GM12878 (cell line): ENCODE data around the gene DPYSL3. TPM values are rescaled to one million over a fixed set of nuclear protein-coding genes. Genes with fewer than 3 reads are reported as not detected.

Experiments used
- ATAC-seq: fragments of 200-7000 bp; cut with Tn5 transposase; 3 replicates; pipeline ENCODE4 v1.9.1; 2020; ENCODE audit warnings: mild to moderate bottlenecking, moderate library complexity
- BruUV-seq: library from RNA; stranded (reverse); fragments of 400-500 nt; replicated peaks from 2 replicates; lab custom pipeline; 2021; lab: Mats Ljungman, UMichigan
- CTCF ChIA-PET: fragments of 300-600 bp; sonication (Branson Sonifier 250); formaldehyde crosslinking; extraction: SDS; loops from one replicate; lab custom pipeline; 2021; ENCODE audit warnings: inconsistent platforms; lab: Yijun Ruan, JAX
- POLR2A ChIA-PET: fragments of 350-600 bp; formaldehyde crosslinking; extraction: SDS; loops from one replicate; lab custom pipeline; 2021; ENCODE audit warnings: inconsistent platforms; lab: Charles Lee
- RAD21 ChIA-PET: fragments of 300-600 bp; sonication (Branson Sonifier 250); formaldehyde crosslinking; loops from one replicate; lab custom pipeline; 2023; ENCODE audit warnings: antibody characterized with exemption; ENCODE audit not compliant: unreplicated experiment; lab: Charles Lee
- SMC1A ChIA-PET: fragments of 300-600 bp; sonication (Branson Sonifier 250); formaldehyde crosslinking; loops from one replicate; lab custom pipeline; 2023; ENCODE audit not compliant: unreplicated experiment, uncharacterized antibody; lab: Charles Lee
- DNase-seq: peaks from one replicate; pipeline ENCODE4 v3.0.0-alpha.2; 2011; ENCODE audit warnings: low read depth, low spot score
- FAIRE-seq: peaks from 3 replicates; lab custom pipeline; 2011; peaks lifted over from hg19 to GRCh38; lab: Jason Lieb, UNC
- H2AFZ ChIP-seq: 2 replicates; pipeline ENCODE4 v1.6.0; 2011; ENCODE audit warnings: low read depth, low read length, control low read depth; ENCODE audit not compliant: control insufficient read depth
- H3K27ac ChIP-seq: 2 replicates; pipeline ENCODE4 v1.5.1; 2011; ENCODE audit warnings: control low read depth; ENCODE audit not compliant: control insufficient read depth, insufficient read depth
- H3K27me3 ChIP-seq, 2 experiments: replicated peaks in 1 of 2; 2 replicates each; pipeline versions ENCODE4 v1.6.0 to v1.6.1; 2011; ENCODE audit warnings: low read length in 1 of 2; ENCODE audit not compliant: control insufficient read depth in 2 of 2, insufficient read depth in 2 of 2
- H3K36me3 ChIP-seq, 2 experiments: 2 replicates each; pipeline ENCODE4 v1.5.1; 2011; ENCODE audit warnings: low read length in 1 of 2; ENCODE audit not compliant: control insufficient read depth in 2 of 2, insufficient read depth in 2 of 2
- H3K4me1 ChIP-seq: 2 replicates; pipeline ENCODE4 v1.6.1; 2011; ENCODE audit warnings: mild to moderate bottlenecking, low read length, moderate library complexity, mixed read lengths; ENCODE audit not compliant: control insufficient read depth, insufficient read depth
- H3K4me2 ChIP-seq: 2 replicates; pipeline ENCODE4 v1.6.0; 2011; ENCODE audit warnings: control low read depth; ENCODE audit not compliant: control insufficient read depth, insufficient read depth
- H3K4me3 ChIP-seq: fragments of 200-600 bp; sonication (generic); 2 replicates; pipeline ENCODE4 v1.5.1; 2016
- H3K79me2 ChIP-seq: 2 replicates; pipeline ENCODE4 v1.6.0; 2011; ENCODE audit warnings: low read length; ENCODE audit not compliant: control insufficient read depth, insufficient read depth
- H3K9ac ChIP-seq: 2 replicates; pipeline ENCODE4 v1.8.0; 2011; ENCODE audit warnings: low read length, control low read depth, mixed read lengths; ENCODE audit not compliant: control insufficient read depth, insufficient read depth
- H3K9me3 ChIP-seq: replicated peaks from 3 replicates; pipeline ENCODE4 v1.5.1; 2011; ENCODE audit warnings: mild to moderate bottlenecking, low read length; ENCODE audit not compliant: control insufficient read depth, insufficient read depth
- H4K20me1 ChIP-seq: 2 replicates; pipeline ENCODE4 v1.6.0; 2011; ENCODE audit not compliant: control insufficient read depth, insufficient read depth
- BCL11A ChIP-seq: IDR thresholded peaks from 2 replicates; pipeline ENCODE4 v1.6.1; 2011; ENCODE audit warnings: low read depth, low read length
- CHD1 ChIP-seq: IDR thresholded peaks from 2 replicates; pipeline ENCODE4 v1.6.1; 2012; ENCODE audit warnings: low read depth, low read length, improper control_type of control experiment
- CHD2 ChIP-seq: IDR thresholded peaks from 2 replicates; pipeline ENCODE4 v1.6.1; 2011; ENCODE audit warnings: low read depth, low read length, improper control_type of control experiment, borderline replicate concordance
- EGR1 ChIP-seq, 2 experiments: IDR thresholded peaks; 1 replicate in 1 of 2; 2 replicates in 1 of 2; pipeline ENCODE4 v1.6.1; 2011 to 2012; ENCODE audit warnings: low read depth in 2 of 2, low read length in 2 of 2, borderline replicate concordance in 1 of 2, mild to moderate bottlenecking in 1 of 2, moderate library complexity in 1 of 2
- LARP7 ChIP-seq: fragments of 450-650 bp; IDR thresholded peaks from 2 replicates; pipeline ENCODE4 v1.6.1; 2017; ENCODE audit warnings: mild to moderate bottlenecking
- MYB ChIP-seq: fragments of 150-350 bp; IDR thresholded peaks from 2 replicates; pipeline ENCODE4 v1.6.1; 2014; ENCODE audit warnings: mild to moderate bottlenecking, low read depth, low read length, borderline replicate concordance
- NFIC ChIP-seq: IDR thresholded peaks from 2 replicates; pipeline ENCODE4 v1.6.1; 2012; ENCODE audit warnings: low read depth, mild to moderate bottlenecking, inconsistent platforms, low read length, moderate library complexity
- POLR2AphosphoS2 ChIP-seq: IDR thresholded peaks from 2 replicates; pipeline ENCODE4 v1.6.1; 2011; ENCODE audit warnings: low read depth, mild to moderate bottlenecking, low read length, improper control_type of control experiment, moderate library complexity
- RCOR1 ChIP-seq: conservative IDR thresholded peaks from 2 replicates; pipeline ENCODE4 v1.6.1; 2012; ENCODE audit warnings: low read depth, low read length, improper control_type of control experiment
- SMC3 ChIP-seq: IDR thresholded peaks from 2 replicates; pipeline ENCODE4 v1.6.1; 2011; ENCODE audit warnings: low read length, improper control_type of control experiment, borderline replicate concordance
- SREBF1 ChIP-seq: IDR thresholded peaks from 2 replicates; pipeline ENCODE4 v1.6.1; 2012; ENCODE audit warnings: mild to moderate bottlenecking, low read length
- ZNF274 ChIP-seq: IDR thresholded peaks from one replicate; pipeline ENCODE4 v1.8.0; 2011; ENCODE audit not compliant: insufficient read length, insufficient read depth
- ZZZ3 ChIP-seq: IDR thresholded peaks from 2 replicates; pipeline ENCODE4 v1.6.1; 2011; ENCODE audit warnings: low read depth; ENCODE audit not compliant: control insufficient read depth, insufficient read length
- WGBS: methylation state at CpG from one replicate; pipeline ENCODE4 v1.1.6; 2016; ENCODE audit warnings: low lambda C conversion rate; ENCODE audit not compliant: insufficient replicate concordance, insufficient coverage; ENCODE audit errors: missing lambda C conversion rate; 5-methylcytosine and 5-hydroxymethylcytosine counted together
- in situ Hi-C: fragments of 300-500 bp; cut with MboI; formaldehyde crosslinking; loops from 9 replicates; pipeline ENCODE4 v1.14.3; 2018; ENCODE audit warnings: mixed read lengths
- intact Hi-C: fragments of 100-400 bp; cut with micrococcal nuclease; formaldehyde crosslinking; loops from one replicate; pipeline ENCODE4 v1.14.2; 2022; ENCODE audit not compliant: unreplicated experiment
- polyA plus RNA-seq, 11 experiments: library from polyadenylated mRNA; depleted of rRNA in 4 of 11; unstranded in 6 of 11; stranded (reverse) in 5 of 11; fragments of >200 nt; fragmentation: Nextera tagmentation in 4 of 11; fragmentation: Illumina TruSeq in 1 of 11; extraction: Ambion mirVana in 4 of 11; extraction: Trizol in 1 of 11; gene quantifications; 1 replicate in 1 of 11; 2 replicates in 10 of 11; pipeline versions ENCODE4 v1.2.1 to v1.2.3, GENCODE V29; 2011 to 2016; ENCODE audit warnings: inconsistent platforms in 2 of 11, missing spikeins in 2 of 11, low read depth in 1 of 11
- total RNA-seq, 4 experiments: library from RNA; depleted of rRNA in 3 of 4; stranded (reverse); fragments of >200 nt in 3 of 4; fragmentation: Illumina TruSeq in 1 of 4; extraction: Trizol in 1 of 4; gene quantifications; 2 replicates each; pipeline versions ENCODE4 v1.2.1 to v1.2.3, GENCODE V29; 2013 to 2021
- TF ChIP-seq, protein P1 (sequence below): IDR thresholded peaks from 2 replicates; pipeline ENCODE4 v1.6.1; 2011; ENCODE audit warnings: borderline replicate concordance, low read depth, mild to moderate bottlenecking, moderate library complexity, mixed read lengths, low read length; ENCODE audit not compliant: insufficient read depth; ENCODE audit errors: extremely low read length
- TF ChIP-seq, protein P2 (sequence below): fragments of 450-650 bp; IDR thresholded peaks from 2 replicates; pipeline ENCODE4 v1.6.1; 2018; ENCODE audit warnings: mild to moderate bottlenecking, low read depth, moderate library complexity; ENCODE audit not compliant: partially characterized antibody

Gene DPYSL3
- total and polyA plus RNA-seq, 10 of the 15 experiments (the other 5 are each of a cell fraction or from before 2014, with no cell fraction given) = 0.08 to 1.5 (median 0.45) TPM; not detected in 1

DNA sequence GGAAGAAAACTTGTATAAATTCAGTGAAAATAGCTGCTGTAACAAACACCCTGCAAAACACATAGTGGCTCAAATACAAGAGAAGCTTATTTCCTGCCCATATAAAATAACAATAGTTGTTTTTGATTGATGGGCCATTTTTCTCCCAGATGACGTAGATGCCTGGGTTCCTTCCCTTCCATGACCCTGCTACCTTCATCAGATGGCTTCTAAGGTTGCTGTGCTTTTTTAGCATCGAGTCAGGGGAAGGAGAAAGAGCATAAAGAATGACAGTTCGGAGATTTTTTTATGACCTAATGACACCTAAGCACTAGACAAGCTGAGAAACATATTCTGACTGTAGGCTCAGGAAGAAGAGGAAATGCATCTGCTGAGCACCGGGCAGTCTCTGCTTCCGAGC is 34.7 kb upstream of the DPYSL3 start:
- H4K20me1 ChIP-seq = no peaks in the 10 kb centered on the region
- no peak for ATAC-seq
- H3K27ac ChIP-seq = no peak overlapping the region
- H2AFZ ChIP-seq = no peak overlapping the region
- no peaks in the 10 kb centered on the region for H3K27me3 ChIP-seq
- WGBS = 2% methylated on average over 5 of the region's 5 CpGs
- FAIRE-seq = no peak
- SMC1A ChIA-PET = no interaction called here
- no peak overlapping the region for H3K4me3 ChIP-seq
- H3K4me1 ChIP-seq = no peaks in the 10 kb centered on the region
- BruUV-seq = no TSS peak
- no peaks in the 10 kb centered on the region for H3K9me3 ChIP-seq
- H3K79me2 ChIP-seq = no peaks in the 10 kb centered on the region
- CTCF ChIA-PET = no interaction called here
- POLR2A ChIA-PET = no interaction called here
- no peak overlapping the region for H3K4me2 ChIP-seq
- intact Hi-C loops = no loop called here
- no peaks in the 10 kb centered on the region for H3K36me3 ChIP-seq
- DNase-seq = no peak
- RAD21 ChIA-PET = no interaction called here
- TF ChIP-seq NFIC (no peak), SMC3 (no peak), POLR2AphosphoS2 (no peak), ZZZ3 (no peak), EGR1 (IDR thresholded peaks at IDR 0.05; ENCODE audit: borderline replicate concordance in 1 of 2, low read depth in 2 of 2, low read length in 2 of 2) (no peak), CHD2 (no peak), MYB (no peak), SREBF1 (no peak), ZNF274 (no peak), RCOR1 (no peak), CHD1 (no peak), BCL11A (no peak), LARP7 (no peak)
- TF ChIP-seq, protein P1, sequence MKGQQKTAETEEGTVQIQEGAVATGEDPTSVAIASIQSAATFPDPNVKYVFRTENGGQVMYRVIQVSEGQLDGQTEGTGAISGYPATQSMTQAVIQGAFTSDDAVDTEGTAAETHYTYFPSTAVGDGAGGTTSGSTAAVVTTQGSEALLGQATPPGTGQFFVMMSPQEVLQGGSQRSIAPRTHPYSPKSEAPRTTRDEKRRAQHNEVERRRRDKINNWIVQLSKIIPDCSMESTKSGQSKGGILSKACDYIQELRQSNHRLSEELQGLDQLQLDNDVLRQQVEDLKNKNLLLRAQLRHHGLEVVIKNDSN = no peak
- TF ChIP-seq, protein P2, sequence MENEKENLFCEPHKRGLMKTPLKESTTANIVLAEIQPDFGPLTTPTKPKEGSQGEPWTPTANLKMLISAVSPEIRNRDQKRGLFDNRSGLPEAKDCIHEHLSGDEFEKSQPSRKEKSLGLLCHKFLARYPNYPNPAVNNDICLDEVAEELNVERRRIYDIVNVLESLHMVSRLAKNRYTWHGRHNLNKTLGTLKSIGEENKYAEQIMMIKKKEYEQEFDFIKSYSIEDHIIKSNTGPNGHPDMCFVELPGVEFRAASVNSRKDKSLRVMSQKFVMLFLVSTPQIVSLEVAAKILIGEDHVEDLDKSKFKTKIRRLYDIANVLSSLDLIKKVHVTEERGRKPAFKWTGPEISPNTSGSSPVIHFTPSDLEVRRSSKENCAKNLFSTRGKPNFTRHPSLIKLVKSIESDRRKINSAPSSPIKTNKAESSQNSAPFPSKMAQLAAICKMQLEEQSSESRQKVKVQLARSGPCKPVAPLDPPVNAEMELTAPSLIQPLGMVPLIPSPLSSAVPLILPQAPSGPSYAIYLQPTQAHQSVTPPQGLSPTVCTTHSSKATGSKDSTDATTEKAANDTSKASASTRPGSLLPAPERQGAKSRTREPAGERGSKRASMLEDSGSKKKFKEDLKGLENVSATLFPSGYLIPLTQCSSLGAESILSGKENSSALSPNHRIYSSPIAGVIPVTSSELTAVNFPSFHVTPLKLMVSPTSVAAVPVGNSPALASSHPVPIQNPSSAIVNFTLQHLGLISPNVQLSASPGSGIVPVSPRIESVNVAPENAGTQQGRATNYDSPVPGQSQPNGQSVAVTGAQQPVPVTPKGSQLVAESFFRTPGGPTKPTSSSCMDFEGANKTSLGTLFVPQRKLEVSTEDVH = no peak
- TF ChIP-seq, all 136 proteins: peak for 0
- in situ Hi-C loops = no loop called here
- no peak overlapping the region for H3K9ac ChIP-seq
